Esophagus muscularis mucosa (tissue), 4 donors: ENCODE results near the gene NXN. TPM values are rescaled to one million over a fixed set of nuclear protein-coding genes. Genes with fewer than 3 reads are reported as not detected.

Experiments used
- DNase-seq: peaks from one replicate; pipeline ENCODE4 v3.0.0-alpha.2; 2017; ENCODE audit errors: extremely low spot score
- H3K27ac ChIP-seq, 4 donors: fragments of 200-600 bp; sonication (generic); replicated peaks in 1 of 4; 1 replicate in 3 of 4; 2 replicates in 1 of 4; pipeline ENCODE4 v1.5.1; 2016 to 2019; ENCODE audit warnings: mild to moderate bottlenecking in 1 of 4
- H3K27me3 ChIP-seq, 4 donors: fragments of 200-600 bp; sonication (generic); one replicate each; pipeline versions ENCODE4 v1.5.1 to v1.6.0; 2016 to 2019
- H3K36me3 ChIP-seq, 4 donors: fragments of 200-600 bp; sonication (generic); one replicate each; pipeline ENCODE4 v1.5.1; 2016 to 2019
- H3K4me1 ChIP-seq, 4 donors: fragments of 200-600 bp; sonication (generic); one replicate each; pipeline ENCODE4 v1.5.1; 2016 to 2019
- H3K4me3 ChIP-seq, 4 donors: fragments of 200-600 bp; sonication (generic); 1 replicate in 2 of 4; 2 replicates in 2 of 4; pipeline ENCODE4 v1.5.1; 2016 to 2019; ENCODE audit warnings: mild to moderate bottlenecking in 4 of 4, moderate library complexity in 1 of 4
- H3K9me3 ChIP-seq, 4 donors: fragments of 200-600 bp; sonication (generic); 1 replicate in 3 of 4; 2 replicates in 1 of 4; pipeline ENCODE4 v1.5.1; 2016 to 2019
- EP300 ChIP-seq: sonication (generic); formaldehyde crosslinking; IDR thresholded peaks from one replicate; pipeline ENCODE4 v1.6.1; 2017; ENCODE audit warnings: antibody characterized with exemption
- POLR2A ChIP-seq: fragments of 450-650 bp; IDR thresholded peaks from one replicate; pipeline ENCODE4 v1.6.1; 2017; ENCODE audit warnings: antibody characterized with exemption, moderate library complexity, mild to moderate bottlenecking, low read depth
- POLR2AphosphoS5 ChIP-seq, 2 donors: sonication (generic); formaldehyde crosslinking; IDR thresholded peaks; one replicate each; pipeline ENCODE4 v1.6.1; 2017; ENCODE audit warnings: antibody characterized with exemption in 2 of 2
- WGBS: methylation state at CpG from one replicate; pipeline ENCODE4 v1.1.5; 2018; 5-methylcytosine and 5-hydroxymethylcytosine counted together
- intact Hi-C: fragments of 100-400 bp; cut with DNase I; formaldehyde crosslinking; loops from one replicate; pipeline ENCODE4 v1.15.1; 2023
- total RNA-seq, 4 donors: library from RNA; depleted of rRNA; stranded (reverse); fragments of >200 nt; gene quantifications; one replicate each; pipeline versions ENCODE4 v1.1.0 to v1.2.1, GENCODE V29; 2016
- TF ChIP-seq, protein P1 (sequence below), 3 experiments: fragments of 200-600 bp in 2 of 3; fragments of 450-650 bp in 1 of 3; sonication (generic) in 2 of 3; IDR thresholded peaks; one replicate each; pipeline ENCODE4 v1.5.1; 2017 to 2019; ENCODE audit warnings: antibody characterized with exemption in 3 of 3, mild to moderate bottlenecking in 2 of 3, moderate library complexity in 1 of 3

NXN gene
- total RNA-seq, 4 donors from 2014 or later: 37.0 to 65.6 (median 49.8) TPM

DNA sequence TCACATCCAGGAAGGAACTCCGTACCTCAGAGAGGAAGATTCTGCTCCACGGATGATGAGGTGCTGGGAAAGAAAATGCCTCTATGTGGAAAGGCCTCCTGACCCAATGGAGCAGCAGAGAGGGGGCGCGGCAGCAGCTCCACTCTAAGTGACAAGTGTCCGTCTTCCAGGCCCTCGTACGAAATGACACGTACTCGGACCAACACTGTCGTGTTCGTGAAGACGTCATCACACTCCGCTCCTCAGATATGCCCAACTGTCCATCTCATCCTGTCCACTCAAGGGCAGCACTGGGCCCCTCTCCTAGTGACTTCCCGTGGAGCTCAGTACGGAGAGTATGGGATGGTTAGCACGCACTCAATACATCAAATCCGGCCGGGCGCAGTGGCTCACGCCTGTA lies 165.2 kb downstream of the NXN start:
- Histone ChIP-seq H3K27me3 (no peaks in the 10 kb centered on the region), H3K4me1 (no peaks in the 10 kb centered on the region), H3K27ac (no peak overlapping the region), H3K9me3 (no peaks in the 10 kb centered on the region), H3K36me3 (peaks cover 5 to 72% (median 65%) of the 10 kb centered on the region in 4 donors), H3K4me3 (no peak overlapping the region)
- TF ChIP-seq POLR2A (no peak), EP300 (no peak), POLR2AphosphoS5 (IDR thresholded peaks at IDR 0.05) (no peak)
- TF ChIP-seq, protein P1, sequence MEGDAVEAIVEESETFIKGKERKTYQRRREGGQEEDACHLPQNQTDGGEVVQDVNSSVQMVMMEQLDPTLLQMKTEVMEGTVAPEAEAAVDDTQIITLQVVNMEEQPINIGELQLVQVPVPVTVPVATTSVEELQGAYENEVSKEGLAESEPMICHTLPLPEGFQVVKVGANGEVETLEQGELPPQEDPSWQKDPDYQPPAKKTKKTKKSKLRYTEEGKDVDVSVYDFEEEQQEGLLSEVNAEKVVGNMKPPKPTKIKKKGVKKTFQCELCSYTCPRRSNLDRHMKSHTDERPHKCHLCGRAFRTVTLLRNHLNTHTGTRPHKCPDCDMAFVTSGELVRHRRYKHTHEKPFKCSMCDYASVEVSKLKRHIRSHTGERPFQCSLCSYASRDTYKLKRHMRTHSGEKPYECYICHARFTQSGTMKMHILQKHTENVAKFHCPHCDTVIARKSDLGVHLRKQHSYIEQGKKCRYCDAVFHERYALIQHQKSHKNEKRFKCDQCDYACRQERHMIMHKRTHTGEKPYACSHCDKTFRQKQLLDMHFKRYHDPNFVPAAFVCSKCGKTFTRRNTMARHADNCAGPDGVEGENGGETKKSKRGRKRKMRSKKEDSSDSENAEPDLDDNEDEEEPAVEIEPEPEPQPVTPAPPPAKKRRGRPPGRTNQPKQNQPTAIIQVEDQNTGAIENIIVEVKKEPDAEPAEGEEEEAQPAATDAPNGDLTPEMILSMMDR (IDR thresholded peaks at IDR 0.05): no peak
- intact Hi-C loops: no loop called here
- no peak for DNase-seq
- 90% methylated on average over 19 of the region's 20 CpGs for WGBS

DNA sequence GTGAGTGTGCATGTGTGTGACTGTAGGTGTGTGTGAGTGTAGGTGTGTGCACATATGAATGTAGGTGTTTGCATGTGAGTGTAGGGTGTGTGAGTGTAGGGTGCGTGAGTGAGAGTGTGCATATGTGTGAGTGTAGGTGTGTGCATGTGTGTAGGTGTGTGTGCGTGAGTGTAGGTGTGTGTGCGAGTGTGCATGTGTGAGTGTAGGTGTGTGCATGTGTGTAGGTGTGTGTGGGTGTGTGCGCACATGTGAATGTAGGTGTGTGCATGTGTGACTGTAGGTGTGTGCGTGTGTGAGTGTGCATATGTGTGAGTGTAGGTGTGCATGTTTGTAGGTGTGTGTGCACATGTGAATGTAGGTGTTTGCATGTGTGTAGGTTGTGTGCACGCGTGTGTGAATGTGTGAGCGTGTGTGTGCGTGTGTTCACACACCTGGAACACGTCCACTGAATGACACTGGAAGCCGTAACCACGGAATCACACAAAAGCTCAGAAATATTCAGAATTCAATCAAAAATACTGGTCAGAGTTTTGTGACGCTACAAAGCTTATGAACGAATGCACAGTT lies 166.9 kb downstream of the NXN start:
- H3K9me3 ChIP-seq: no peaks in the 10 kb centered on the region
- no peak for DNase-seq
- 88% methylated on average over 14 of the region's 14 CpGs for WGBS
- TF ChIP-seq POLR2A (no peak), EP300 (no peak), POLR2AphosphoS5 (IDR thresholded peaks at IDR 0.05) (no peak)
- TF ChIP-seq, protein P1 (IDR thresholded peaks at IDR 0.05): no peak
- H3K27ac ChIP-seq: no peak overlapping the region
- H3K4me3 ChIP-seq: no peak overlapping the region
- no peaks in the 10 kb centered on the region for H3K4me1 ChIP-seq
- intact Hi-C loops: no loop called here
- peaks cover 0 to 60% (median 50%) of the 10 kb centered on the region in 4 donors for H3K36me3 ChIP-seq
- H3K27me3 ChIP-seq: no peaks in the 10 kb centered on the region

DNA sequence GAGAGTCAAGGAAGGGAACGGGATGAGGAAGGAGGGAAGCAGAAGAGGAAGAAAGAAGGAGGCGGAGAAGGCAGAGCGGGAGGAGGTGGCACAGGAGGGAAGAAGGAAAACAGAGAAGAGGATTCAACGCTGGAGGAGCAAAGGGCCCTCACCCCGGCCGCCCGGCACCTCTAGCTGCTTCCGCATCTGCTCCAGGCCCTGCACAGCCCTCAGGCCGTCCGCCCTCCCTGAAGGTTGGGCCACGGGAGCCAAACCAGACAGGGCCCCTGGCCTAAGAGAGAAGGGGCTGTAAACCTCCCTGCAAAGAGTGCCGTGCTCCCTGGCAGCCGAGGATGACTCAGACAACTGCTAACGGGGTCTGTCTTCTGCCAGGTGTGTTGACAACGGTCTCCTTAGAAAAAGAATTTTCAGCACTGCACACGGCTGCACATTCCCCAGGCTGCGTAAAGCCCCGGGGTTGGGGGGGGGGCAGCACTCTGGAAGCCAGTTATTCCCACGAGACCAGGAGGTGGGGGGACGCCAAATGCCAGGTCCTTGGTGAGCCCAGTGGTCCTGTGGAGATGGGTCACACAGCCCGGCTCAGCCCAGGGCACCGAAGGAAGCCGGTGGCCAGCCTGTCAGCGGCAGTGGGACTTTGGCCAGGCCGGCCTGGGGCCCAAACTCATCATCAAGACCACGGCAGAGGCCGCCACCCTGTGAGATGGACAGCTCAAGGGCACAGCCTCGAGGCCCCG lies 168.4 kb downstream of the NXN start:
- intact Hi-C loops: no loop called here
- no peak for DNase-seq
- Histone ChIP-seq H3K27ac (no peak overlapping the region), H3K9me3 (no peaks in the 10 kb centered on the region), H3K36me3 (peaks cover 0 to 54% (median 40%) of the 10 kb centered on the region in 4 donors), H3K4me3 (no peak overlapping the region), H3K4me1 (no peaks in the 10 kb centered on the region), H3K27me3 (no peaks in the 10 kb centered on the region)
- WGBS: 88% methylated on average over 17 of the region's 29 CpGs
- TF ChIP-seq POLR2A (no peak), EP300 (no peak), POLR2AphosphoS5 (IDR thresholded peaks at IDR 0.05) (no peak)

DNA sequence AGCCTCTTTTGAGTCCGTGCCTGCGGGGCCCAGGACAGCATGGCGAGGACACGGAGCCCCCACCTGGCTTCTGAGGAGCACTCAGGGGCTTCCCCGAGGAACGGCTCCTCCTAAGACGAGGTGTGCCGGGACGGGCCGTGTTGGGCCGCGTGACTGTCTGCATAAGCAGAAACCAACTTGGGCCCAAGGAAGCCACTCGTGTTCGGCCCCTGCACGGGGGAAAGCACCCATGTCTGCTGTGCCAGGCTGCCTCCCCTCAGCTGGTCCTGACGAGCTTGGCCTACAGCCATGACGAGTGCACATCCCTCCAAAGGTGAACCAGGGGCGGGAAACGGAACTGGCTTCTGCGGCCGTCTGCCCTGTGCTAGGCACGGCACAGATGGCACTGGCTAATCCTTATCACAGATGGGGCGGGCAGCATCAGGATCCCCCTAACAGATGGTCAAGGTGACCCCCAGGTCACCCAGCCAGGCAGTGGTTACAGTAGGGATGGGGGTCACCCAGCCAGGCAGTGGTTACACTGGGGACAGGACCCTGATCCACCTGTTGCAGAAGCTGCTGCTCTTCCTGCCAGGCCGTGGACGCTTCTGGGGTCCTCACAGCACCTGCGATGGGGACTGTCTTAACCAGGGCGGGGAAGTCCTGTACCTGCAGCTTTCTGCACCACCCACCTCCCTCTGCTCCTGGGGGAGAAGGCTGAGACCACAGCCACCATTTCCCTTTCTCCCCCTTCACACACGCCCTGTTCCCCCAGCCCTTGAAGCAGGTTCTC lies 171.9 kb downstream of the NXN start:
- H3K4me3 ChIP-seq: no peak overlapping the region
- DNase-seq: no peak
- peaks cover 3 to 51% (median 26%) of the 10 kb centered on the region in 4 donors for H3K36me3 ChIP-seq
- intact Hi-C loops: no loop called here
- H3K27ac ChIP-seq: no peak overlapping the region
- WGBS: 83% methylated on average over 20 of the region's 28 CpGs
- no peaks in the 10 kb centered on the region for H3K4me1 ChIP-seq
- no peaks in the 10 kb centered on the region for H3K9me3 ChIP-seq
- TF ChIP-seq POLR2AphosphoS5 (IDR thresholded peaks at IDR 0.05) (no peak), POLR2A (no peak), EP300 (no peak)
- TF ChIP-seq, protein P1 (IDR thresholded peaks at IDR 0.05): no peak
- H3K27me3 ChIP-seq: no peaks in the 10 kb centered on the region
